Forelimb muscle (tissue), 1 donor: ENCODE data around the gene CCSAP. TPM values are rescaled to one million over a fixed set of nuclear protein-coding genes. Genes with fewer than 3 reads are reported as not detected.
A peak's percentile ranks its signal among the peaks of the same experiment; 100 is the strongest.
"Not testable (repeated sequence)": the region's sequence is repeated elsewhere in the genome, so short reads cannot be mapped to it uniquely, and the experiment has no call there.

Experiments used
- DNase-seq: peaks from one replicate; pipeline ENCODE4 v3.0.0-alpha.2; 2013; ENCODE audit warnings: low read depth
- polyA plus RNA-seq: library from polyadenylated mRNA; unstranded; fragments of 120-200 nt; gene quantifications from one replicate; pipeline ENCODE4 v1.2.1, GENCODE V29; 2013; ENCODE audit not compliant: insufficient read length

CCSAP gene
- 9.3 TPM for polyA plus RNA-seq

- no peak for DNase-seq
Measured at GRCh38 chr1:229342656-229343569, at the start of gene CCSAP. CCSAP (minus strand) TSS chr1:229343047; CDS start chr1:229342465, 582 bp downstream.

GRCh38 chr1:229390130-229390529, 47.3 kb upstream of the CCSAP start:
- DNase-seq, result no peak

GRCh38 chr1:229388897-229389580, 46.2 kb upstream of the CCSAP start:
- DNase-seq, result no peak

GRCh38 chr1:229385853-229386456, 43.1 kb upstream of the CCSAP start:
- DNase-seq, result no peak

- no peak for DNase-seq
Measured at GRCh38 chr1:229384822-229385221, 42.0 kb upstream of the CCSAP start.

GRCh38 chr1:229383961-229384360, 41.1 kb upstream of the CCSAP start:
- DNase-seq, result no peak

- no peak for DNase-seq
Measured at GRCh38 chr1:229383188-229383587, 40.3 kb upstream of the CCSAP start.

GRCh38 chr1:229381234-229381633, 38.4 kb upstream of the CCSAP start:
- no peak for DNase-seq

- DNase-seq, result no peak
Measured at GRCh38 chr1:229380536-229381160, 37.8 kb upstream of the CCSAP start.

GRCh38 chr1:229379846-229380245, 37.0 kb upstream of the CCSAP start:
- no peak for DNase-seq

- DNase-seq, result no peak
Measured at GRCh38 chr1:229378586-229379367, 35.9 kb upstream of the CCSAP start.

GRCh38 chr1:229378035-229378434, 35.2 kb upstream of the CCSAP start:
- not testable (repeated sequence) for DNase-seq

GRCh38 chr1:229377429-229377828, 34.6 kb upstream of the CCSAP start:
- DNase-seq, result no peak

GRCh38 chr1:229376521-229376920, 33.7 kb upstream of the CCSAP start:
- no peak for DNase-seq

- no peak for DNase-seq
Measured at GRCh38 chr1:229374485-229374884, 31.6 kb upstream of the CCSAP start.

GRCh38 chr1:229373395-229373794, 30.5 kb upstream of the CCSAP start:
- no peak for DNase-seq

- DNase-seq, result no peak
Measured at GRCh38 chr1:229372251-229372650, 29.4 kb upstream of the CCSAP start.

GRCh38 chr1:229371624-229372023, 28.8 kb upstream of the CCSAP start:
- no peak for DNase-seq

GRCh38 chr1:229370601-229371021, 27.8 kb upstream of the CCSAP start:
- DNase-seq, result peak; percentile 1

GRCh38 chr1:229368347-229368746, 25.5 kb upstream of the CCSAP start:
- no peak for DNase-seq

GRCh38 chr1:229365569-229365968, 22.7 kb upstream of the CCSAP start:
- no peak for DNase-seq
